PC-9 (cell line): ENCODE results near the gene PALD1.

Experiments used
- CTCF ChIP-seq: fragments of 200-600 bp; sonication (generic); conservative IDR thresholded peaks from 2 replicates; pipeline ENCODE4 v1.6.1; 2017; ENCODE audit warnings: mixed run types, antibody characterized with exemption, mild to moderate bottlenecking, moderate library complexity
- EZH2 ChIP-seq: fragments of 200-600 bp; sonication (generic); IDR thresholded peaks from 2 replicates; pipeline ENCODE4 v1.8.0; 2017; ENCODE audit warnings: antibody characterized with exemption, low read depth

GRCh38 chr10:70515035-70515667 lies 36.6 kb downstream of the PALD1 start:
- TF ChIP-seq CTCF, result no peak
- TF ChIP-seq EZH2, result no peak
